ENCODE results near the gene CCM2. TPM values are rescaled to one million over a fixed set of nuclear protein-coding genes. Genes with fewer than 3 reads are reported as not detected.

CCM2 gene
- total and polyA plus RNA-seq, 2 of the 8 experiments (the other 6 are each of a cell fraction or from before 2014, with no cell fraction given) = 31.6 to 41.2 TPM

DNA sequence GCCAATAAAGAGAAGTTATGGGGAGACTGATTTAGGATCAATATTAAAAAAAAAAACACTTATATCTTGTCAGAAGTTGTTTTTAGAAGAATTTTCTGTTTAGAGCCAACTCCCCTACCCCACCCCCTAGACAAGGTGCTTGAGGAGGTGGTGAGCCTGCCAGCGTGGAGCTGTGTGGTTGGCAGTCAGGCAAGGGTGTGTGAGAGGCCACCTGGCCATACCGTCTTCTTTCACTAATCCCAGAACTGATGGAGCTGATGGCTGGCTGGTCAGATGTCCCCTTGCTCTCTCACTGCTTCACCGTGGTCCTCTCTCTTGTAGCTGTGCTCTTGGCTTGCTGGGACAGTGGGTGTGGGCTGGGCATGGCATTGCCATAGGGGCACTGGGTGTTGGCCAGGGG lies 54.4 kb downstream of the CCM2 start:
- no peaks in the 10 kb centered on the region for H3K23me2 ChIP-seq (ENCODE audit: low read depth, low read length)
- H2BK5ac ChIP-seq (ENCODE audit: low read depth, low read length) = no peak overlapping the region
- no peaks in the 10 kb centered on the region; the same call in 1 of the 2 replicates for H3K79me1 ChIP-seq (ENCODE audit: low read depth, low read length)
- no peak overlapping the region for H3K14ac ChIP-seq (ENCODE audit: insufficient read length)
- H3K36me3 ChIP-seq (ENCODE audit: control insufficient read depth in 2 of 4, insufficient read depth in 4 of 4, low read length in 3 of 4) = peaks cover 0 to 3% (median 0%) of the 10 kb centered on the region in 4 experiments; a peak in 1 of 8 replicates
- no peak overlapping the region for H2BK12ac ChIP-seq (ENCODE audit: low read depth, low read length)
- H3K79me2 ChIP-seq (ENCODE audit: control insufficient read depth in 1 of 2, insufficient read depth in 2 of 2, low read length in 2 of 2) = no peaks in the 10 kb centered on the region
- H3K9ac ChIP-seq (replicated peaks in 1 of 4; ENCODE audit: extremely low read depth in 1 of 4, low read depth in 3 of 4, low read length in 3 of 4) = no peak overlapping the region
- H3K56ac ChIP-seq (replicated peaks; ENCODE audit: insufficient read length, low read depth, low read length) = no peak overlapping the region
- H3K27me3 ChIP-seq (replicated peaks in 1 of 4; ENCODE audit: control insufficient read depth in 3 of 4, extremely low read depth in 1 of 4, insufficient read depth in 3 of 4, low read length in 3 of 4) = no peaks in the 10 kb centered on the region
- H3K4me3 ChIP-seq (ENCODE audit: extremely low read depth in 1 of 4, insufficient read depth in 2 of 4, low read depth in 3 of 4, low read length in 4 of 4) = no peak overlapping the region
- FAIRE-seq (no peak), DNase-seq (ENCODE audit: low read depth in 1 of 2, low spot score in 2 of 2) (no peak)
- H3K23ac ChIP-seq (ENCODE audit: insufficient read length) = no peak overlapping the region
- peaks cover 2 to 7% of the 10 kb centered on the region in 2 experiments for H4K20me1 ChIP-seq (replicated peaks in 1 of 2; ENCODE audit: control insufficient read depth in 1 of 2, insufficient read depth in 2 of 2, low read length in 2 of 2)
- no peak overlapping the region for H2AK5ac ChIP-seq (ENCODE audit: low read depth, low read length)
- H4K91ac ChIP-seq (replicated peaks; ENCODE audit: insufficient read length, low read length) = no peak overlapping the region
- H3K9me3 ChIP-seq (ENCODE audit: insufficient read depth in 2 of 2, low read depth in 1 of 2, low read length in 1 of 2) = no peaks in the 10 kb centered on the region
- H2BK120ac ChIP-seq (replicated peaks; ENCODE audit: low read depth, low read length) = no peak overlapping the region
- CTCF ChIA-PET (ENCODE audit: partially characterized antibody) = no interaction called here
- no peak overlapping the region for H4K8ac ChIP-seq (ENCODE audit: extremely low read depth, insufficient read depth, low read length)
- no peak overlapping the region for H2BK15ac ChIP-seq (ENCODE audit: low read length)
- H3K4me2 ChIP-seq (ENCODE audit: insufficient read depth in 1 of 2, low read depth in 2 of 2, low read length in 2 of 2) = no peak overlapping the region
- H2BK20ac ChIP-seq (ENCODE audit: low read length) = no peak overlapping the region
- H4K5ac ChIP-seq (ENCODE audit: insufficient read length, low read depth, low read length) = no peak overlapping the region
- 94% methylated on average over 3 of the region's 3 CpGs; no CpG with 5 or more reads in 1 of the 2 experiments for WGBS, 2 experiments (ENCODE audit: extremely low coverage in 1 of 2, insufficient coverage in 1 of 2, insufficient read length in 1 of 2, insufficient replicate concordance in 2 of 2, low coverage in 1 of 2, low lambda C conversion rate in 2 of 2, missing lambda C conversion rate in 1 of 2)
- POLR2A ChIA-PET (ENCODE audit: partially characterized antibody) = interaction anchor here (1.0 to 1.8 kb wide), 2 partner anchors 12 to 20 kb away, joined by 3 to 6 read pairs; no protein-coding TSS in a partner anchor
- H3K18ac ChIP-seq (ENCODE audit: extremely low read depth, low read length) = no peak overlapping the region
- no peak overlapping the region for H3K27ac ChIP-seq (ENCODE audit: low read depth, low read length)
- H2AFZ ChIP-seq (ENCODE audit: low read length) = no peak overlapping the region
- H3K4ac ChIP-seq (replicated peaks; ENCODE audit: insufficient read length, low read depth, low read length) = no peak overlapping the region
- H3K4me1 ChIP-seq (replicated peaks in 1 of 4; ENCODE audit: control insufficient read depth in 3 of 4, insufficient read depth in 4 of 4, low read length in 3 of 4) = no peaks in the 10 kb centered on the region
- no peak for TF ChIP-seq EGR1 (IDR thresholded peaks at IDR 0.05; ENCODE audit: borderline replicate concordance, low read depth, low read length)

Measured in H1 (cell line).